ENCODE results near the gene NDST1. TPM values are rescaled to one million over a fixed set of nuclear protein-coding genes. Genes with fewer than 3 reads are reported as not detected.

Gene NDST1
- total and polyA plus RNA-seq, 2 experiments from 2014 or later, result 39.1 to 129 TPM

- Histone ChIP-seq H3K4me3 (no peak overlapping the region), H4K20me1 (ENCODE audit: insufficient read depth) (no peaks in the 10 kb centered on the region), H3K36me3 (ENCODE audit: low read depth) (no peaks in the 10 kb centered on the region), H3K27me3 (replicated peaks; ENCODE audit: insufficient read depth) (no peaks in the 10 kb centered on the region), H3K79me2 (ENCODE audit: insufficient read depth) (no peaks in the 10 kb centered on the region), H3K4me2 (ENCODE audit: unreplicated experiment) (no peak overlapping the region), H3K9me3 (ENCODE audit: low read depth) (no peaks in the 10 kb centered on the region), H2AFZ (no peak overlapping the region), H3K9me2 (ENCODE audit: insufficient read depth) (no peaks in the 10 kb centered on the region), H3K27ac (no peak overlapping the region), H3K4me1 (ENCODE audit: insufficient read depth) (peaks cover 16% of the 10 kb centered on the region), H3K9ac (no peak overlapping the region), H3F3A (ENCODE audit: insufficient read depth) (peaks cover 23% of the 10 kb centered on the region)
- no peak for TF ChIP-seq EZH2phosphoT487 (IDR thresholded peaks at IDR 0.05; ENCODE audit: insufficient read depth, low read depth)
- no peak for TF ChIP-seq EZH2 (IDR thresholded peaks at IDR 0.05; ENCODE audit: insufficient read depth, poor library complexity, severe bottlenecking)
- in situ Hi-C loops (cut with MboI), result no loop called here
- no peak for DNase-seq
- WGBS, 2 experiments (ENCODE audit: low coverage in 1 of 2, low lambda C conversion rate in 2 of 2, missing lambda C conversion rate in 2 of 2), result 88 to 89% methylated on average over 7 of the region's 7 CpGs
Measured at GRCh38 chr5:150570333-150570732, 62.4 kb downstream of the NDST1 start.

- in situ Hi-C loops (cut with MboI), result no loop called here
- Histone ChIP-seq H2AFZ (no peak overlapping the region), H3F3A (ENCODE audit: insufficient read depth) (peaks cover 11% of the 10 kb centered on the region), H3K9ac (no peak overlapping the region), H3K27me3 (replicated peaks; ENCODE audit: insufficient read depth) (no peaks in the 10 kb centered on the region), H4K20me1 (ENCODE audit: insufficient read depth) (no peaks in the 10 kb centered on the region), H3K4me2 (ENCODE audit: unreplicated experiment) (no peak overlapping the region), H3K4me1 (ENCODE audit: insufficient read depth) (peaks cover 14% of the 10 kb centered on the region), H3K9me3 (ENCODE audit: low read depth) (no peaks in the 10 kb centered on the region), H3K36me3 (ENCODE audit: low read depth) (no peaks in the 10 kb centered on the region), H3K9me2 (ENCODE audit: insufficient read depth) (no peaks in the 10 kb centered on the region), H3K79me2 (ENCODE audit: insufficient read depth) (no peaks in the 10 kb centered on the region), H3K27ac (no peak overlapping the region), H3K4me3 (no peak overlapping the region)
- TF ChIP-seq EZH2 (IDR thresholded peaks at IDR 0.05; ENCODE audit: insufficient read depth, poor library complexity, severe bottlenecking) (no peak), EZH2phosphoT487 (IDR thresholded peaks at IDR 0.05; ENCODE audit: insufficient read depth, low read depth) (no peak)
- DNase-seq, result no peak
Measured at GRCh38 chr5:150571836-150572235, 63.9 kb downstream of the NDST1 start.

GRCh38 chr5:150573216-150573615, 65.3 kb downstream of the NDST1 start:
- in situ Hi-C loops (cut with MboI), result no loop called here
- no peaks in the 10 kb centered on the region for H4K20me1 ChIP-seq (ENCODE audit: insufficient read depth)
- DNase-seq, result no peak
- no peaks in the 10 kb centered on the region for H3K9me2 ChIP-seq (ENCODE audit: insufficient read depth)
- H3K79me2 ChIP-seq (ENCODE audit: insufficient read depth), result no peaks in the 10 kb centered on the region
- no peaks in the 10 kb centered on the region for H3K27me3 ChIP-seq (replicated peaks; ENCODE audit: insufficient read depth)
- H3K27ac ChIP-seq, result no peak overlapping the region
- TF ChIP-seq EZH2 (IDR thresholded peaks at IDR 0.05; ENCODE audit: insufficient read depth, poor library complexity, severe bottlenecking) (no peak), EZH2phosphoT487 (IDR thresholded peaks at IDR 0.05; ENCODE audit: insufficient read depth, low read depth) (no peak)
- no peaks in the 10 kb centered on the region for H3K36me3 ChIP-seq (ENCODE audit: low read depth)
- no peaks in the 10 kb centered on the region for H3K9me3 ChIP-seq (ENCODE audit: low read depth)
- no peak overlapping the region for H3K4me3 ChIP-seq
- H3K4me1 ChIP-seq (ENCODE audit: insufficient read depth), result peaks cover 2% of the 10 kb centered on the region
- WGBS, 2 experiments (ENCODE audit: low coverage in 1 of 2, low lambda C conversion rate in 2 of 2, missing lambda C conversion rate in 2 of 2), result 84 to 85% methylated on average over 5 of the region's 5 CpGs
- no peak overlapping the region for H3K4me2 ChIP-seq (ENCODE audit: unreplicated experiment)
- no peak overlapping the region for H2AFZ ChIP-seq
- no peak overlapping the region for H3K9ac ChIP-seq
- no peaks in the 10 kb centered on the region for H3F3A ChIP-seq (ENCODE audit: insufficient read depth)

GRCh38 chr5:150573867-150574817, 66.2 kb downstream of the NDST1 start:
- Histone ChIP-seq H3K4me3 (no peak overlapping the region), H3K4me2 (ENCODE audit: unreplicated experiment) (no peak overlapping the region), H4K20me1 (ENCODE audit: insufficient read depth) (no peaks in the 10 kb centered on the region), H3K79me2 (ENCODE audit: insufficient read depth) (no peaks in the 10 kb centered on the region), H3K36me3 (ENCODE audit: low read depth) (no peaks in the 10 kb centered on the region), H3K27me3 (replicated peaks; ENCODE audit: insufficient read depth) (no peaks in the 10 kb centered on the region), H2AFZ (no peak overlapping the region), H3F3A (ENCODE audit: insufficient read depth) (no peaks in the 10 kb centered on the region), H3K4me1 (ENCODE audit: insufficient read depth) (no peaks in the 10 kb centered on the region), H3K9ac (no peak overlapping the region), H3K9me2 (ENCODE audit: insufficient read depth) (no peaks in the 10 kb centered on the region), H3K9me3 (ENCODE audit: low read depth) (no peaks in the 10 kb centered on the region), H3K27ac (no peak overlapping the region)
- in situ Hi-C loops (cut with MboI), result no loop called here
- WGBS, 2 experiments (ENCODE audit: low coverage in 1 of 2, low lambda C conversion rate in 2 of 2, missing lambda C conversion rate in 2 of 2), result 80% methylated on average over 17 to 18 of the region's 18 CpGs
- DNase-seq, result peak; percentile 24
- TF ChIP-seq EZH2 (IDR thresholded peaks at IDR 0.05; ENCODE audit: insufficient read depth, poor library complexity, severe bottlenecking), result no peak
- no peak for TF ChIP-seq EZH2phosphoT487 (IDR thresholded peaks at IDR 0.05; ENCODE audit: insufficient read depth, low read depth)

Data from GM23248 (cell line).